ENCODE data around the gene HACD3. TPM values are rescaled to one million over a fixed set of nuclear protein-coding genes. Genes with fewer than 3 reads are reported as not detected.

HACD3 gene
- total and polyA plus RNA-seq, 2 of the 13 experiments (the other 11 are each of a cell fraction or from before 2014, with no cell fraction given), result 73.6 to 161 TPM

- CTCF ChIA-PET (ENCODE audit: low intra/inter-chr PET ratio, low total read pairs), result interaction anchor here (1.9 kb wide), 1 partner anchor 14 kb away, joined by 11 read pairs; no protein-coding TSS in a partner anchor
- FAIRE-seq, result no peak
- Histone ChIP-seq H3K4me2 (ENCODE audit: low read depth, low read length) (peak overlapping the region; percentile 77), H4K20me1 (ENCODE audit: insufficient read depth, low read length) (no peaks in the 10 kb centered on the region), H3K9me3 (ENCODE audit: low read length) (no peaks in the 10 kb centered on the region), H3K36me3 (replicated peaks in 1 of 2; ENCODE audit: control insufficient read depth in 1 of 2, insufficient read depth in 2 of 2, low read length in 2 of 2) (0 out of 5 replicates have a peak, but pooled peaks cover 0 to 6% of the 10 kb centered on the region in 2 experiments), H3K27ac (ENCODE audit: extremely low read length, insufficient read depth, low read length) (peak overlapping the region; percentile 99), H3K9ac (ENCODE audit: insufficient read depth, low read depth, low read length) (peak overlapping the region; percentile 97), H3K4me1 (ENCODE audit: insufficient read depth, low read length) (peaks cover 45% of the 10 kb centered on the region), H3K27me3 (ENCODE audit: control insufficient read depth in 1 of 2, insufficient read depth in 2 of 2, low read length in 2 of 2) (no peaks in the 10 kb centered on the region; a peak in 2 of 5 replicates), H3K79me2 (ENCODE audit: insufficient read depth, low read length) (peaks cover 22% of the 10 kb centered on the region), H3K4me3 (replicated peaks in 1 of 3; ENCODE audit: insufficient read depth in 1 of 3, low read depth in 2 of 3, low read length in 3 of 3) (peak overlapping the region; percentile 87 to 100 (median 97)), H2AFZ (ENCODE audit: low read length) (peak overlapping the region; percentile 97)
- intact Hi-C loops (cut with micrococcal nuclease; ENCODE audit: unreplicated experiment) (loop anchor here (2.0 kb wide), 1 partner anchor 15 kb away; no protein-coding TSS in a partner anchor), in situ Hi-C loops (cut with HindIII; ENCODE audit: extremely low pct_ligation_motif_present, low pct_unique_long_range_greater_than_20kb) (no loop called here)
- BruUV-seq (replicated peaks), result no TSS peak
- DNase-seq (ENCODE audit: low spot score), result no peak
- ATAC-seq, result peak; percentile 13
- POLR2A ChIA-PET, result no interaction called here
- 3% methylated on average over 8 of the region's 8 CpGs for WGBS (ENCODE audit: low lambda C conversion rate)
- TF ChIP-seq, protein P1, sequence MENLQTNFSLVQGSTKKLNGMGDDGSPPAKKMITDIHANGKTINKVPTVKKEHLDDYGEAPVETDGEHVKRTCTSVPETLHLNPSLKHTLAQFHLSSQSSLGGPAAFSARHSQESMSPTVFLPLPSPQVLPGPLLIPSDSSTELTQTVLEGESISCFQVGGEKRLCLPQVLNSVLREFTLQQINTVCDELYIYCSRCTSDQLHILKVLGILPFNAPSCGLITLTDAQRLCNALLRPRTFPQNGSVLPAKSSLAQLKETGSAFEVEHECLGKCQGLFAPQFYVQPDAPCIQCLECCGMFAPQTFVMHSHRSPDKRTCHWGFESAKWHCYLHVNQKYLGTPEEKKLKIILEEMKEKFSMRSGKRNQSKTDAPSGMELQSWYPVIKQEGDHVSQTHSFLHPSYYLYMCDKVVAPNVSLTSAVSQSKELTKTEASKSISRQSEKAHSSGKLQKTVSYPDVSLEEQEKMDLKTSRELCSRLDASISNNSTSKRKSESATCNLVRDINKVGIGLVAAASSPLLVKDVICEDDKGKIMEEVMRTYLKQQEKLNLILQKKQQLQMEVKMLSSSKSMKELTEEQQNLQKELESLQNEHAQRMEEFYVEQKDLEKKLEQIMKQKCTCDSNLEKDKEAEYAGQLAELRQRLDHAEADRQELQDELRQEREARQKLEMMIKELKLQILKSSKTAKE (CRISPR knock-in tag; IDR thresholded peaks at IDR 0.05; ENCODE audit: borderline replicate concordance), result no peak
- no peak for TF ChIP-seq ATF4 (CRISPR knock-in tag; IDR thresholded peaks at IDR 0.05)
- 0 out of 2 replicates have a peak, but pooled peaks have one; percentile 12 for TF ChIP-seq ZNF34 (CRISPR knock-in tag; IDR thresholded peaks at IDR 0.05; ENCODE audit: borderline replicate concordance)
- TF ChIP-seq SNAI1 (CRISPR knock-in tag; IDR thresholded peaks at IDR 0.05; ENCODE audit: borderline replicate concordance), result no peak
- TF ChIP-seq MTF2 (CRISPR knock-in tag; IDR thresholded peaks at IDR 0.05; ENCODE audit: borderline replicate concordance), result 0 out of 2 replicates have a peak, but pooled peaks have one; percentile 3
- TF ChIP-seq ZNF7 (CRISPR knock-in tag; IDR thresholded peaks at IDR 0.05), result no peak
- TF ChIP-seq, protein P2, sequence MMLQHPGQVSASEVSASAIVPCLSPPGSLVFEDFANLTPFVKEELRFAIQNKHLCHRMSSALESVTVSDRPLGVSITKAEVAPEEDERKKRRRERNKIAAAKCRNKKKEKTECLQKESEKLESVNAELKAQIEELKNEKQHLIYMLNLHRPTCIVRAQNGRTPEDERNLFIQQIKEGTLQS (CRISPR knock-in tag; IDR thresholded peaks at IDR 0.05), result no peak
- no peak for TF ChIP-seq HOXA9 (CRISPR knock-in tag; IDR thresholded peaks at IDR 0.05; ENCODE audit: borderline replicate concordance)
- TF ChIP-seq MED1 (CRISPR knock-in tag; IDR thresholded peaks at IDR 0.05), result no peak
- no peak for TF ChIP-seq DMTF1 (CRISPR knock-in tag; IDR thresholded peaks at IDR 0.05)
- no peak for TF ChIP-seq RCOR2 (CRISPR knock-in tag; IDR thresholded peaks at IDR 0.05)
- no peak for TF ChIP-seq THAP11 (CRISPR knock-in tag; IDR thresholded peaks at IDR 0.05)
- 0 out of 2 replicates have a peak, but pooled peaks have one; percentile 9 for TF ChIP-seq ZNF580 (CRISPR knock-in tag; IDR thresholded peaks at IDR 0.05; ENCODE audit: borderline replicate concordance, low read depth)
- TF ChIP-seq ZNF761 (CRISPR knock-in tag; conservative IDR thresholded peaks at IDR 0.05), result 0 out of 2 replicates have a peak, but pooled peaks have one; percentile 12
- TF ChIP-seq IKZF1 (IDR thresholded peaks at IDR 0.05), result no peak
- TF ChIP-seq ZNF589 (CRISPR knock-in tag; conservative IDR thresholded peaks at IDR 0.05), result no peak
- TF ChIP-seq ERF (CRISPR knock-in tag; IDR thresholded peaks at IDR 0.05), result no peak
- no peak for TF ChIP-seq KMT2A (CRISPR knock-in tag; IDR thresholded peaks at IDR 0.05)
- TF ChIP-seq CBX1 (IDR thresholded peaks at IDR 0.05; ENCODE audit: low read depth), result no peak
- TF ChIP-seq MBNL3 (CRISPR knock-in tag; conservative IDR thresholded peaks at IDR 0.05), result no peak
These were observed 12.4 kb upstream of the HACD3 start for GRCh38 chr15:65517866-65518207.

All from HepG2 (cell line).